WI38 (cell line): Measurements from ENCODE around the gene ARMH2.
"Not testable (repeated sequence)": the region's sequence is repeated elsewhere in the genome, so short reads cannot be mapped to it uniquely, and the experiment has no call there.

Source experiments
- H3K4me3 ChIP-seq: 2 replicates; pipeline ENCODE4 v1.5.1; 2011; ENCODE audit warnings: low read depth, mild to moderate bottlenecking, control low read depth, low read length
- CTCF ChIP-seq: IDR thresholded peaks from 2 replicates; pipeline ENCODE4 v1.5.1; 2012; ENCODE audit warnings: low read depth, mild to moderate bottlenecking, control low read depth, low read length

The ARMH2 gene

GRCh38 chr6:24775520-24776058 lies 23.1 kb downstream of the ARMH2 start:
- H3K4me3 ChIP-seq = peak overlapping the region; percentile 88
- no peak for TF ChIP-seq CTCF

- TF ChIP-seq CTCF = no peak
- peak within 1 kb of the TSS; percentile 88 for H3K4me3 ChIP-seq
Measured at GRCh38 chr6:24774696-24775519, 23.8 kb downstream of the ARMH2 start, which contains the start of gene GMNN. Gene GMNN, plus strand, starts transcription at chr6:24774937. Its CDS starts 2,310 bp downstream, at chr6:24777247.

- no peak for TF ChIP-seq CTCF
- H3K4me3 ChIP-seq = no peak overlapping the region
Measured at GRCh38 chr6:24768361-24768760, 30.4 kb downstream of the ARMH2 start.

- no peak for TF ChIP-seq CTCF
- no peak overlapping the region for H3K4me3 ChIP-seq
Measured at GRCh38 chr6:24766680-24767462, 31.8 kb downstream of the ARMH2 start.

- H3K4me3 ChIP-seq = not testable (repeated sequence)
Measured at GRCh38 chr6:24765968-24766367, 32.7 kb downstream of the ARMH2 start.

- not testable (repeated sequence) for H3K4me3 ChIP-seq
Measured at GRCh38 chr6:24764833-24765828, 33.6 kb downstream of the ARMH2 start.

GRCh38 chr6:24763578-24763977 lies 35.1 kb downstream of the ARMH2 start:
- TF ChIP-seq CTCF = no peak
- H3K4me3 ChIP-seq = no peak overlapping the region
